ENCODE measurements around the gene CWC27.

Gene CWC27

DNA sequence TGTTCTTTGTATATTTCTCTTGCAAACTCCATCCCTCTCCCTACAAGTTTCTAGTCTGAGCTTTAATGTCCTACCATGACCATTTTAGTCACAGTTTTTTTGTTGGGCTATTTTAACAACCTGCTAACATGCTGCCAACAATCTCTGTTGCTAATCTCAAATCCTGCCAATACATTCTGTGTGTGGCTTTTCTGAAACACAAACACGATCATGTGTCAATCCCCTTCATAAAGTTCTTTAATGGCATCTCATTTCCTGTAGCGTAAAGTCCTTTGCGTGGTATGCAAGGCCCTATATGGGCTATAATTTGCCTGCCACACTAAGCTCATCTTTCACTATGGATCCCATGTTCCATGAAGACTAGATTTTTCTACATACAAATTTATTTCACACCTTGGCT is 180.6 kb downstream of the CWC27 start (continued):
- no peak for TF ChIP-seq ZNF624 (tag by site-specific recombination; IDR thresholded peaks at IDR 0.05)
- TF ChIP-seq HOXA7 (CRISPR knock-in tag; IDR thresholded peaks at IDR 0.05; ENCODE audit: borderline replicate concordance) = no peak
- TF ChIP-seq SCRT1 (tag by site-specific recombination; IDR thresholded peaks at IDR 0.05; ENCODE audit: borderline replicate concordance) = no peak
- no peak for TF ChIP-seq ZFHX2 (tag by site-specific recombination; conservative IDR thresholded peaks at IDR 0.05)
- TF ChIP-seq, protein P1, sequence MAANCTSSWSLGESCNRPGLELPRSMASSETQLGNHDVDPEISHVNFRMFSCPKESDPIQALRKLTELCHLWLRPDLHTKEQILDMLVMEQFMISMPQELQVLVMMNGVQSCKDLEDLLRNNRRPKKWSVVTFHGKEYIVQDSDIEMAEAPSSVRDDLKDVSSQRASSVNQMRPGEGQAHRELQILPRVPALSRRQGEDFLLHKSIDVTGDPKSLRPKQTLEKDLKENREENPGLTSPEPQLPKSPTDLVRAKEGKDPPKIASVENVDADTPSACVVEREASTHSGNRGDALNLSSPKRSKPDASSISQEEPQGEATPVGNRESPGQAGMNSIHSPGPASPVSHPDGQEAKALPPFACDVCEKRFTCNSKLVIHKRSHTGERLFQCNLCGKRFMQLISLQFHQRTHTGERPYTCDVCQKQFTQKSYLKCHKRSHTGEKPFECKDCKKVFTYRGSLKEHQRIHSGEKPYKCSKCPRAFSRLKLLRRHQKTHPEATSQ (tag by site-specific recombination; IDR thresholded peaks at IDR 0.05) = no peak
- TF ChIP-seq ZNF354C (tag by site-specific recombination; IDR thresholded peaks at IDR 0.05; ENCODE audit: borderline replicate concordance, low read depth) = no peak
- TF ChIP-seq ZNF629 (tag by site-specific recombination; IDR thresholded peaks at IDR 0.05) = no peak
- TF ChIP-seq FEZF1 (tag by site-specific recombination; IDR thresholded peaks at IDR 0.05) = peak; percentile 93
- no peak for TF ChIP-seq ZNF677 (tag by site-specific recombination; IDR thresholded peaks at IDR 0.05)
- TF ChIP-seq ZNF274 (IDR thresholded peaks at IDR 0.05; ENCODE audit: low read length) = no peak
- TF ChIP-seq ZNF274 (tag by site-specific recombination; IDR thresholded peaks at IDR 0.05; ENCODE audit: borderline replicate concordance) = no peak
- TF ChIP-seq, protein P2, sequence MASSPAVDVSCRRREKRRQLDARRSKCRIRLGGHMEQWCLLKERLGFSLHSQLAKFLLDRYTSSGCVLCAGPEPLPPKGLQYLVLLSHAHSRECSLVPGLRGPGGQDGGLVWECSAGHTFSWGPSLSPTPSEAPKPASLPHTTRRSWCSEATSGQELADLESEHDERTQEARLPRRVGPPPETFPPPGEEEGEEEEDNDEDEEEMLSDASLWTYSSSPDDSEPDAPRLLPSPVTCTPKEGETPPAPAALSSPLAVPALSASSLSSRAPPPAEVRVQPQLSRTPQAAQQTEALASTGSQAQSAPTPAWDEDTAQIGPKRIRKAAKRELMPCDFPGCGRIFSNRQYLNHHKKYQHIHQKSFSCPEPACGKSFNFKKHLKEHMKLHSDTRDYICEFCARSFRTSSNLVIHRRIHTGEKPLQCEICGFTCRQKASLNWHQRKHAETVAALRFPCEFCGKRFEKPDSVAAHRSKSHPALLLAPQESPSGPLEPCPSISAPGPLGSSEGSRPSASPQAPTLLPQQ (tag by site-specific recombination; IDR thresholded peaks at IDR 0.05) = no peak
- no peak for TF ChIP-seq ZNF138 (tag by site-specific recombination; IDR thresholded peaks at IDR 0.05; ENCODE audit: borderline replicate concordance)
- no peak for TF ChIP-seq ZEB2 (tag by site-specific recombination; IDR thresholded peaks at IDR 0.05)
- no peak for TF ChIP-seq ZNF423 (tag by site-specific recombination; IDR thresholded peaks at IDR 0.05)
- no peak for TF ChIP-seq ZSCAN23 (tag by site-specific recombination; IDR thresholded peaks at IDR 0.05)
- TF ChIP-seq PRDM1 (tag by site-specific recombination; IDR thresholded peaks at IDR 0.05) = no peak
- TF ChIP-seq ZNF621 (tag by site-specific recombination; IDR thresholded peaks at IDR 0.05) = no peak
- peak; percentile 90 for TF ChIP-seq GFI1B (tag by site-specific recombination; IDR thresholded peaks at IDR 0.05)
- TF ChIP-seq, protein P3, sequence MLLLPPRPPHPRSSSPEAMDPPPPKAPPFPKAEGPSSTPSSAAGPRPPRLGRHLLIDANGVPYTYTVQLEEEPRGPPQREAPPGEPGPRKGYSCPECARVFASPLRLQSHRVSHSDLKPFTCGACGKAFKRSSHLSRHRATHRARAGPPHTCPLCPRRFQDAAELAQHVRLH (tag by site-specific recombination; IDR thresholded peaks at IDR 0.05) = 0 out of 2 replicates have a peak, but pooled peaks have one; percentile 67
- no peak for TF ChIP-seq ZNF121 (tag by site-specific recombination; IDR thresholded peaks at IDR 0.05)
- no peak for TF ChIP-seq ZNF133 (tag by site-specific recombination; IDR thresholded peaks at IDR 0.05)
- TF ChIP-seq, protein P4, sequence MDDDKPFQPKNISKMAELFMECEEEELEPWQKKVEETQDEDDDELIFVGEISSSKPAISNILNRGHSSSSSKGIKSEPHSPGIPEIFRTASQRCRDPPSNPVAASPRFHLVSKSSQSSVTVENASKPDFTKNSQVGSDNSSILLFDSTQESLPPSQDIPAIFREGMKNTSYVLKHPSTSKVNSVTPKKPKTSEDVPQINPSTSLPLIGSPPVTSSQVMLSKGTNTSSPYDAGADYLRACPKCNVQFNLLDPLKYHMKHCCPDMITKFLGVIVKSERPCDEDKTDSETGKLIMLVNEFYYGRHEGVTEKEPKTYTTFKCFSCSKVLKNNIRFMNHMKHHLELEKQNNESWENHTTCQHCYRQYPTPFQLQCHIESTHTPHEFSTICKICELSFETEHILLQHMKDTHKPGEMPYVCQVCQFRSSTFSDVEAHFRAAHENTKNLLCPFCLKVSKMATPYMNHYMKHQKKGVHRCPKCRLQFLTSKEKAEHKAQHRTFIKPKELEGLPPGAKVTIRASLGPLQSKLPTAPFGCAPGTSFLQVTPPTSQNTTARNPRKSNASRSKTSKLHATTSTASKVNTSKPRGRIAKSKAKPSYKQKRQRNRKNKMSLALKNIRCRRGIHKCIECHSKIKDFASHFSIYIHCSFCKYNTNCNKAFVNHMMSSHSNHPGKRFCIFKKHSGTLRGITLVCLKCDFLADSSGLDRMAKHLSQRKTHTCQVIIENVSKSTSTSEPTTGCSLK (tag by site-specific recombination; IDR thresholded peaks at IDR 0.05) = no peak
- TF ChIP-seq, protein P5, sequence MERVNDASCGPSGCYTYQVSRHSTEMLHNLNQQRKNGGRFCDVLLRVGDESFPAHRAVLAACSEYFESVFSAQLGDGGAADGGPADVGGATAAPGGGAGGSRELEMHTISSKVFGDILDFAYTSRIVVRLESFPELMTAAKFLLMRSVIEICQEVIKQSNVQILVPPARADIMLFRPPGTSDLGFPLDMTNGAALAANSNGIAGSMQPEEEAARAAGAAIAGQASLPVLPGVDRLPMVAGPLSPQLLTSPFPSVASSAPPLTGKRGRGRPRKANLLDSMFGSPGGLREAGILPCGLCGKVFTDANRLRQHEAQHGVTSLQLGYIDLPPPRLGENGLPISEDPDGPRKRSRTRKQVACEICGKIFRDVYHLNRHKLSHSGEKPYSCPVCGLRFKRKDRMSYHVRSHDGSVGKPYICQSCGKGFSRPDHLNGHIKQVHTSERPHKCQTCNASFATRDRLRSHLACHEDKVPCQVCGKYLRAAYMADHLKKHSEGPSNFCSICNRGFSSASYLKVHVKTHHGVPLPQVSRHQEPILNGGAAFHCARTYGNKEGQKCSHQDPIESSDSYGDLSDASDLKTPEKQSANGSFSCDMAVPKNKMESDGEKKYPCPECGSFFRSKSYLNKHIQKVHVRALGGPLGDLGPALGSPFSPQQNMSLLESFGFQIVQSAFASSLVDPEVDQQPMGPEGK (tag by site-specific recombination; IDR thresholded peaks at IDR 0.05) = no peak
- TF ChIP-seq ZNF610 (tag by site-specific recombination; IDR thresholded peaks at IDR 0.05; ENCODE audit: borderline replicate concordance) = no peak
- no peak for TF ChIP-seq ZIC2 (tag by site-specific recombination; IDR thresholded peaks at IDR 0.05)
- peak; percentile 87 for TF ChIP-seq ZNF843 (tag by site-specific recombination; IDR thresholded peaks at IDR 0.05)
- TF ChIP-seq MZF1 (tag by site-specific recombination; IDR thresholded peaks at IDR 0.05; ENCODE audit: borderline replicate concordance) = peak; percentile 97
- TF ChIP-seq ZBTB1 (tag by site-specific recombination; IDR thresholded peaks at IDR 0.05) = no peak
- TF ChIP-seq ZNF670 (tag by site-specific recombination; IDR thresholded peaks at IDR 0.05; ENCODE audit: low read depth) = no peak
- TF ChIP-seq ZNF175 (tag by site-specific recombination; IDR thresholded peaks at IDR 0.05) = no peak
- TF ChIP-seq ZNF514 (tag by site-specific recombination; IDR thresholded peaks at IDR 0.05) = no peak
- no peak for TF ChIP-seq ZNF155 (tag by site-specific recombination; IDR thresholded peaks at IDR 0.05)
- no peak for TF ChIP-seq ZNF394 (tag by site-specific recombination; IDR thresholded peaks at IDR 0.05; ENCODE audit: borderline replicate concordance)
- TF ChIP-seq ZNF174 (tag by site-specific recombination; IDR thresholded peaks at IDR 0.05) = no peak
- no peak for TF ChIP-seq ZNF501 (tag by site-specific recombination; IDR thresholded peaks at IDR 0.05)
